Thymus (tissue), 14 donors: ENCODE data around the gene ACACA. TPM values are rescaled to one million over a fixed set of nuclear protein-coding genes. Genes with fewer than 3 reads are reported as not detected.
"Not testable (repeated sequence)": the region's sequence is repeated elsewhere in the genome, so short reads cannot be mapped to it uniquely, and the experiment has no call there.

Experiments used
- DNase-seq, 9 donors: peaks; one replicate each; pipeline ENCODE4 v3.0.0-alpha.2; 2013; ENCODE audit warnings: low spot score in 9 of 9, low read depth in 6 of 9, missing footprints in 1 of 9
- H3K27ac ChIP-seq, 2 donors: one replicate each; pipeline ENCODE4 v1.5.1; 2013; ENCODE audit warnings: control low read depth in 1 of 2, low read depth in 1 of 2, low read length in 1 of 2, mild to moderate bottlenecking in 1 of 2, moderate library complexity in 1 of 2
- H3K27me3 ChIP-seq, 2 donors: one replicate each; pipeline ENCODE4 v1.5.1; 2013; ENCODE audit warnings: low read length in 1 of 2; ENCODE audit not compliant: control insufficient read depth in 2 of 2, insufficient read depth in 1 of 2
- H3K36me3 ChIP-seq, 2 donors: one replicate each; pipeline ENCODE4 v1.5.1; 2013; ENCODE audit warnings: low read length in 1 of 2, mild to moderate bottlenecking in 1 of 2, moderate library complexity in 1 of 2; ENCODE audit not compliant: control insufficient read depth in 2 of 2, insufficient read depth in 2 of 2
- H3K4me1 ChIP-seq, 2 donors: one replicate each; pipeline ENCODE4 v1.5.1; 2013; ENCODE audit warnings: low read length in 2 of 2; ENCODE audit not compliant: control insufficient read depth in 2 of 2, insufficient read depth in 2 of 2
- H3K4me3 ChIP-seq, 2 donors: one replicate each; pipeline ENCODE4 v1.5.1; 2013; ENCODE audit warnings: low read length in 2 of 2, control low read depth in 1 of 2, mild to moderate bottlenecking in 1 of 2
- H3K9me3 ChIP-seq, 2 donors: one replicate each; pipeline ENCODE4 v1.5.1; 2013; ENCODE audit warnings: low read length in 1 of 2, mild to moderate bottlenecking in 1 of 2; ENCODE audit not compliant: control insufficient read depth in 2 of 2, insufficient read depth in 1 of 2
- WGBS: extraction: QIAGEN DNeasy Blood & Tissue Kit; methylation state at CpG from one replicate; pipeline ENCODE4 v1.1.7; 2013; 5-methylcytosine and 5-hydroxymethylcytosine counted together
- long read RNA-seq, 10 donors: transcript quantifications; one replicate each; lab custom pipeline, GENCODE V29; 2026
- polyA plus RNA-seq: library from polyadenylated mRNA; stranded (reverse); fragments of 200-250 nt; gene quantifications from one replicate; pipeline ENCODE4 v1.2.3, GENCODE V29; 2013
- total RNA-seq: library from RNA; stranded (reverse); fragments of 120-200 nt; gene quantifications from one replicate; pipeline ENCODE4 v1.2.4, GENCODE V29; 2013
- donor health status: healthy.

Gene ACACA
- total RNA-seq (12.9 TPM), polyA plus RNA-seq (8.7 TPM)
- long read RNA-seq, donor 1, result 0 reads
- long read RNA-seq, donor 2, result 0 reads
- long read RNA-seq, donor 3, partial matches to known transcripts, result 5 of 5 reads
- long read RNA-seq, donor 3, other reads (novel, unspliced or antisense), result 0 of 5 reads
- long read RNA-seq, donor 4, result 0 reads
- long read RNA-seq, donor 5, partial matches to known transcripts, result 0 of 1 reads
- long read RNA-seq, donor 5, other reads (novel, unspliced or antisense), result 0 of 1 reads
- long read RNA-seq, donor 6, result 0 reads
- long read RNA-seq, donor 7, result 0 reads
- long read RNA-seq, donor 8, result 0 reads
- long read RNA-seq, donor 9, result 0 reads
- long read RNA-seq, donor 10, partial matches to known transcripts, result 0 of 1 reads
- long read RNA-seq, donor 10, other reads (novel, unspliced or antisense), result 0 of 1 reads

GRCh38 chr17:37406635-37407461 lies at the start of gene ACACA, which contains the start of gene TADA2A:
ACACA (minus strand) TSS chr17:37406836; CDS start chr17:37406299, 537 bp downstream.
TADA2A (plus strand) TSS chr17:37406886; CDS start chr17:37411366, 4,480 bp downstream.
- Histone ChIP-seq H3K27me3 (no peaks in the 10 kb centered on the region), H3K4me1 (peaks cover 4 to 17% of the 10 kb centered on the region in 2 donors), H3K9me3 (no peaks in the 10 kb centered on the region), H3K4me3 (peak within 1 kb of the TSS; percentile 92), H3K27ac (peak within 1 kb of the TSS; percentile 73 to 81), H3K36me3 (peaks cover 5 to 9% of the 10 kb centered on the region in 2 donors)
- under 1% methylated on average over 98 of the region's 98 CpGs for WGBS
- peak; percentile 22 to 85 (median 59) for DNase-seq

GRCh38 chr17:37450112-37450511 lies 43.5 kb upstream of the ACACA start:
- H3K27ac ChIP-seq, result peak overlapping the region; percentile 52 to 71

GRCh38 chr17:37447641-37448040 lies 41.0 kb upstream of the ACACA start:
- no peaks in the 10 kb centered on the region for H3K9me3 ChIP-seq
- no peaks in the 10 kb centered on the region for H3K4me1 ChIP-seq
- DNase-seq, result no peak
- no peaks in the 10 kb centered on the region for H3K27me3 ChIP-seq
- no peak overlapping the region for H3K4me3 ChIP-seq
- no peak overlapping the region for H3K27ac ChIP-seq
- 98% methylated on average over 1 of the region's 1 CpG for WGBS
- peaks cover 25 to 58% of the 10 kb centered on the region in 2 donors for H3K36me3 ChIP-seq

More at GRCh38 chr17:37450112-37450511, 43.5 kb upstream of the ACACA start:
- H3K36me3 ChIP-seq, result peaks cover 17 to 43% of the 10 kb centered on the region in 2 donors
- peak in 3 of 9 donors; percentile 1 to 26 (median 3) for DNase-seq
- H3K4me3 ChIP-seq, result no peak overlapping the region
- 91% methylated on average over 6 of the region's 6 CpGs for whole genome bisulfite sequencing
- H3K9me3 ChIP-seq, result no peaks in the 10 kb centered on the region
- H3K27me3 ChIP-seq, result no peaks in the 10 kb centered on the region
- no peaks in the 10 kb centered on the region for H3K4me1 ChIP-seq

- 96% methylated on average over 4 of the region's 4 CpGs for WGBS
- peaks cover 31 to 59% of the 10 kb centered on the region in 2 donors for H3K36me3 ChIP-seq
- H3K9me3 ChIP-seq, result no peaks in the 10 kb centered on the region
- H3K4me1 ChIP-seq, result no peaks in the 10 kb centered on the region
- no peaks in the 10 kb centered on the region for H3K27me3 ChIP-seq
- H3K4me3 ChIP-seq, result no peak overlapping the region
- no peak overlapping the region for H3K27ac ChIP-seq
- peak in 1 of 9 donors; percentile 6 for DNase-seq
These were observed 39.4 kb upstream of the ACACA start for GRCh38 chr17:37446027-37446426.

- not testable (repeated sequence) for H3K9me3 ChIP-seq, H3K4me3 ChIP-seq, H3K27ac ChIP-seq, DNase-seq, H3K4me1 ChIP-seq, H3K27me3 ChIP-seq
- 98% methylated on average over 12 of the region's 12 CpGs for WGBS
- H3K36me3 ChIP-seq, result peaks cover 28 to 61% of the 10 kb centered on the region in 2 donors
These were observed 34.9 kb upstream of the ACACA start for GRCh38 chr17:37441369-37442014.

- no peak for DNase-seq
- Histone ChIP-seq H3K36me3 (peaks cover 31 to 54% of the 10 kb centered on the region in 2 donors), H3K4me1 (no peaks in the 10 kb centered on the region), H3K27me3 (no peaks in the 10 kb centered on the region), H3K4me3 (no peak overlapping the region), H3K9me3 (no peaks in the 10 kb centered on the region), H3K27ac (no peak overlapping the region)
- 98% methylated on average over 2 of the region's 2 CpGs for WGBS
These were observed 33.8 kb upstream of the ACACA start for GRCh38 chr17:37440424-37440823.

- 93% methylated on average over 4 of the region's 4 CpGs for WGBS
- Histone ChIP-seq H3K27me3 (no peaks in the 10 kb centered on the region), H3K36me3 (peaks cover 39 to 42% of the 10 kb centered on the region in 2 donors)
These were observed 31.5 kb upstream of the ACACA start for GRCh38 chr17:37438141-37438540.

GRCh38 chr17:37432671-37433070 lies 26.0 kb upstream of the ACACA start:
- no peak for DNase-seq
- 98% methylated on average over 2 of the region's 2 CpGs for WGBS
- Histone ChIP-seq H3K4me1 (no peaks in the 10 kb centered on the region), H3K27me3 (no peaks in the 10 kb centered on the region), H3K36me3 (peaks cover 28 to 29% of the 10 kb centered on the region in 2 donors), H3K4me3 (no peak overlapping the region), H3K9me3 (no peaks in the 10 kb centered on the region), H3K27ac (no peak overlapping the region)

More at GRCh38 chr17:37438141-37438540, 31.5 kb upstream of the ACACA start:
- H3K9me3 ChIP-seq, result no peaks in the 10 kb centered on the region
- DNase-seq, result no peak
- no peak overlapping the region for H3K4me3 ChIP-seq
- no peak overlapping the region for H3K27ac ChIP-seq
- no peaks in the 10 kb centered on the region for H3K4me1 ChIP-seq
